Muscle of leg (tissue), 11 donors: Measurements from ENCODE around the gene LMOD1. TPM values are rescaled to one million over a fixed set of nuclear protein-coding genes. Genes with fewer than 3 reads are reported as not detected.

Source experiments
- DNase-seq: peaks from one replicate; pipeline ENCODE4 v3.0.0; 2013
- H3K27ac ChIP-seq: one replicate; pipeline ENCODE4 v1.5.1; 2013; ENCODE audit warnings: mild to moderate bottlenecking, low read length, control low read depth
- H3K27me3 ChIP-seq: one replicate; pipeline ENCODE4 v1.6.1; 2013; ENCODE audit warnings: low read length; ENCODE audit not compliant: control insufficient read depth, insufficient read depth
- H3K36me3 ChIP-seq: one replicate; pipeline ENCODE4 v1.6.1; 2013; ENCODE audit warnings: low read length; ENCODE audit not compliant: control insufficient read depth, insufficient read depth
- H3K4me1 ChIP-seq: one replicate; pipeline ENCODE4 v1.6.1; 2013; ENCODE audit warnings: low read length; ENCODE audit not compliant: control insufficient read depth, insufficient read depth
- H3K4me3 ChIP-seq: one replicate; pipeline ENCODE4 v1.5.1; 2013; ENCODE audit warnings: low read length, control low read depth
- H3K9me3 ChIP-seq: replicated peaks from 2 replicates; pipeline ENCODE4 v1.6.1; 2013; ENCODE audit warnings: low read depth, low read length; ENCODE audit not compliant: control insufficient read depth
- WGBS: methylation state at CpG from one replicate; pipeline ENCODE4 v1.1.5; 2013; ENCODE audit warnings: missing lambda C conversion rate; ENCODE audit not compliant: insufficient coverage; 5-methylcytosine and 5-hydroxymethylcytosine counted together
- polyA plus RNA-seq, 8 donors: library from polyadenylated mRNA; unstranded; fragments of 120-200 nt; gene quantifications; one replicate each; pipeline versions ENCODE4 v1.2.1 to v1.2.3, GENCODE V29; 2013; ENCODE audit warnings: inconsistent platforms in 1 of 8, low replicate concordance in 1 of 8; ENCODE audit not compliant: insufficient read length in 8 of 8, insufficient read depth in 1 of 8
- total RNA-seq: library from RNA; stranded (reverse); fragments of 120-200 nt; gene quantifications from one replicate; pipeline ENCODE4 v1.2.4, GENCODE V29; 2013

The LMOD1 gene
- total and polyA plus RNA-seq, 9 donors, result 14.0 to 57.6 (median 40.9) TPM

DNA sequence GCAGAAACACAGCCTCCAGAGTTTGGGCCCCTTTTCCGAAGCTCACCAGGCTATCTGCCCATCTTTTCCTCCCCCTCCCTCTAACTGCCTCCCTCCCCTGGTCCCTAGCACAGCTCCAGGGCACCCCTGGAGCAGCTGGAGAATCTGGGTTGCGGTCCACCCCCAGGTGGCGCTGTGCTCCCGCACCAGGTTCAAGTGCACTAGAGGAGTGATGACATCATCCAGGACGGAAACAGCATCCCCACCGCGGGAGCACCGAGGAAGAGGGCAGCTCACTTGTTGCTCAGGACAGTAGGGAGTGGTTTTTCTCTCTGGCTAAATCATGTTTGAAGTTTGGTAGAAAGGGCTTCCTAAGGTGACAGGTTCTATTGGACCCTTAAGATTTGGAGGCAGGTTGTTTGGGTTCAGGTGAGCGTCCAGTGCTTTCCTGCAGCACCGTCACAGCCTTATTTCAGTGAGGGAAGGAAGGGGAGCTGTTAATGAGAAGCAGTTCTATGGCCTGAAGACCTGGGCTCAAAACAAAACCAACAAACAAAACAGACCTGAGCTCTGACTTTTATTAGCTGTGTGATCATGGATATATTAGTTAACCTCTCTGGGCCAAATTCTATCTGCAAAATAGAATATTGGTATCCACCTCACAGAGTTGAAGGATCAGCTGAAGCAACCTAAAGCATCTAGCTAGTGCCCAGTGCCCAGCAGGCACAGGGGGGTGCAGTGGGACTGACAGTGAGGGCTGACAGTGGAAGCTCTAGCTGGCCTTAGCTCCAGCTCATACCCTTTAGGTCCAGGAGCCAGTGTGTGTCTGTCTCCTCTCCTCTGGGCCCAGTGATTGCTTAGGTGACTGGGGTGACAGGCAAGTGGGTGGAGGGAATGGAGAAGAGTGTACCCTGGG, 50.2 kb downstream of the LMOD1 start:
- 0% methylated on average over 7 of the region's 10 CpGs for WGBS
- peaks cover 12% of the 10 kb centered on the region for H3K4me1 ChIP-seq
- H3K4me3 ChIP-seq, result no peak overlapping the region
- peaks cover 12% of the 10 kb centered on the region for H3K36me3 ChIP-seq
- H3K9me3 ChIP-seq, result no peaks in the 10 kb centered on the region
- H3K27ac ChIP-seq, result no peak overlapping the region
- no peaks in the 10 kb centered on the region for H3K27me3 ChIP-seq
- peak; percentile 91 for DNase-seq

DNA sequence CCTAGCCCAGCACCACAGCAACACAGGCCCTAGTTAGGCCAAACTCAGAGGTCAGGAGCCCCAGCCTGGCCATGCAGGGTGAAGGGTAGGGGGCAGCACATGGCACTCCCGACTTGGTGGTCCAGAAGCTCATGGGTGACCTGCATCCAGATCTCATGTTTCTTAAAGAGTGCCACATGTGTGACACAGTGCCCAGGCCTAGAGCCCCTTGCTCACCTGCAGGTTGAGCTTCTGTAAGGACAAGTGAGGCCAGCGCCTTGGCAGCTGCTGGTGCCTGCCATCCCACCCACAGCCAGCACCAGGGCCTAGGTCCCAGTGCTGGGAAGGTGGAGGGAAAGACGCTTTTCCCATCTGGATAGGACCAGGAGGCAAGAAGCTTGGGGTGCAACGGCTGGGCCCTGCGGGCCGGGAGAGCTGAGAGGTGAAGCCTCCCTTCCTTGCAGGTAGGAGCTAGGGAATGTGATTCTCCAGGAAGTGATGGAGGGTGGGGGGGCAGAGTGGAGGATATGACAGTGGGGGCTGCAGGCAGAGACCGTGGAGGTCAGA, 51.2 kb downstream of the LMOD1 start:
- DNase-seq, result no peak
- Histone ChIP-seq H3K27ac (no peak overlapping the region), H3K4me3 (no peak overlapping the region), H3K27me3 (no peaks in the 10 kb centered on the region), H3K36me3 (peaks cover 14% of the 10 kb centered on the region), H3K4me1 (peaks cover 14% of the 10 kb centered on the region), H3K9me3 (no peaks in the 10 kb centered on the region)
- 77% methylated on average over 7 of the region's 7 CpGs for WGBS

GRCh38 chr1:201894343-201895119, 51.8 kb downstream of the LMOD1 start:
- H3K27ac ChIP-seq, result no peak overlapping the region
- H3K4me3 ChIP-seq, result no peak overlapping the region
- no peaks in the 10 kb centered on the region for H3K9me3 ChIP-seq
- H3K36me3 ChIP-seq, result peaks cover 15% of the 10 kb centered on the region
- 66% methylated on average over 3 of the region's 5 CpGs for WGBS
- H3K4me1 ChIP-seq, result peaks cover 18% of the 10 kb centered on the region
- no peak for DNase-seq
- no peaks in the 10 kb centered on the region for H3K27me3 ChIP-seq

GRCh38 chr1:201893431-201893830, 52.9 kb downstream of the LMOD1 start:
- Histone ChIP-seq H3K27me3 (peaks cover 5% of the 10 kb centered on the region), H3K36me3 (peaks cover 15% of the 10 kb centered on the region), H3K4me3 (no peak overlapping the region), H3K4me1 (peaks cover 25% of the 10 kb centered on the region), H3K9me3 (no peaks in the 10 kb centered on the region), H3K27ac (no peak overlapping the region)
- no peak for DNase-seq
- WGBS, result 34% methylated on average over 2 of the region's 3 CpGs

- WGBS, result 84% methylated on average over 3 of the region's 6 CpGs
- Histone ChIP-seq H3K27me3 (peaks cover 15% of the 10 kb centered on the region), H3K4me1 (peaks cover 38% of the 10 kb centered on the region), H3K27ac (no peak overlapping the region), H3K9me3 (no peaks in the 10 kb centered on the region), H3K4me3 (no peak overlapping the region), H3K36me3 (peaks cover 15% of the 10 kb centered on the region)
- DNase-seq, result no peak
Measured at GRCh38 chr1:201892211-201892610, 54.1 kb downstream of the LMOD1 start.

- WGBS, result 85% methylated on average over 5 of the region's 5 CpGs
- Histone ChIP-seq H3K27me3 (peaks cover 16% of the 10 kb centered on the region), H3K27ac (no peak overlapping the region), H3K4me1 (peaks cover 40% of the 10 kb centered on the region), H3K4me3 (no peak overlapping the region), H3K36me3 (peaks cover 15% of the 10 kb centered on the region), H3K9me3 (no peaks in the 10 kb centered on the region)
- DNase-seq, result no peak
Measured at GRCh38 chr1:201891451-201892045, 54.8 kb downstream of the LMOD1 start.

- no peak for DNase-seq
- H3K27me3 ChIP-seq, result peaks cover 18% of the 10 kb centered on the region
- 93% methylated on average over 2 of the region's 3 CpGs for WGBS
- no peaks in the 10 kb centered on the region for H3K9me3 ChIP-seq
- H3K27ac ChIP-seq, result no peak overlapping the region
- H3K4me3 ChIP-seq, result no peak overlapping the region
- H3K4me1 ChIP-seq, result peaks cover 42% of the 10 kb centered on the region
- H3K36me3 ChIP-seq, result peaks cover 15% of the 10 kb centered on the region
Measured at GRCh38 chr1:201890806-201891450, 55.4 kb downstream of the LMOD1 start.

- Histone ChIP-seq H3K9me3 (no peaks in the 10 kb centered on the region), H3K27ac (no peak overlapping the region), H3K4me1 (peaks cover 48% of the 10 kb centered on the region), H3K36me3 (peaks cover 15% of the 10 kb centered on the region), H3K27me3 (peaks cover 20% of the 10 kb centered on the region), H3K4me3 (no peak overlapping the region)
- WGBS, result 80% methylated on average over 1 of the region's 7 CpGs
- DNase-seq, result no peak
Measured at GRCh38 chr1:201890223-201890622, 56.1 kb downstream of the LMOD1 start.

- H3K27ac ChIP-seq, result peak overlapping the region; percentile 20
- H3K4me1 ChIP-seq, result peaks cover 57% of the 10 kb centered on the region
- WGBS, result 12% methylated on average over 27 of the region's 33 CpGs
- H3K9me3 ChIP-seq, result no peaks in the 10 kb centered on the region
- H3K4me3 ChIP-seq, result peak overlapping the region; percentile 76
- DNase-seq, result no peak
- H3K36me3 ChIP-seq, result peaks cover 15% of the 10 kb centered on the region
- H3K27me3 ChIP-seq, result peaks cover 20% of the 10 kb centered on the region
Measured at GRCh38 chr1:201889090-201889968, 57.0 kb downstream of the LMOD1 start.
